ENCODE data around the gene SLC24A4. TPM values are rescaled to one million over a fixed set of nuclear protein-coding genes. Genes with fewer than 3 reads are reported as not detected.

SLC24A4 gene
- total and polyA plus RNA-seq, 2 donors (not counting 3 experiments of a cell fraction or from before 2014, with no cell fraction given) = 0.07 to 0.08 TPM

DNA sequence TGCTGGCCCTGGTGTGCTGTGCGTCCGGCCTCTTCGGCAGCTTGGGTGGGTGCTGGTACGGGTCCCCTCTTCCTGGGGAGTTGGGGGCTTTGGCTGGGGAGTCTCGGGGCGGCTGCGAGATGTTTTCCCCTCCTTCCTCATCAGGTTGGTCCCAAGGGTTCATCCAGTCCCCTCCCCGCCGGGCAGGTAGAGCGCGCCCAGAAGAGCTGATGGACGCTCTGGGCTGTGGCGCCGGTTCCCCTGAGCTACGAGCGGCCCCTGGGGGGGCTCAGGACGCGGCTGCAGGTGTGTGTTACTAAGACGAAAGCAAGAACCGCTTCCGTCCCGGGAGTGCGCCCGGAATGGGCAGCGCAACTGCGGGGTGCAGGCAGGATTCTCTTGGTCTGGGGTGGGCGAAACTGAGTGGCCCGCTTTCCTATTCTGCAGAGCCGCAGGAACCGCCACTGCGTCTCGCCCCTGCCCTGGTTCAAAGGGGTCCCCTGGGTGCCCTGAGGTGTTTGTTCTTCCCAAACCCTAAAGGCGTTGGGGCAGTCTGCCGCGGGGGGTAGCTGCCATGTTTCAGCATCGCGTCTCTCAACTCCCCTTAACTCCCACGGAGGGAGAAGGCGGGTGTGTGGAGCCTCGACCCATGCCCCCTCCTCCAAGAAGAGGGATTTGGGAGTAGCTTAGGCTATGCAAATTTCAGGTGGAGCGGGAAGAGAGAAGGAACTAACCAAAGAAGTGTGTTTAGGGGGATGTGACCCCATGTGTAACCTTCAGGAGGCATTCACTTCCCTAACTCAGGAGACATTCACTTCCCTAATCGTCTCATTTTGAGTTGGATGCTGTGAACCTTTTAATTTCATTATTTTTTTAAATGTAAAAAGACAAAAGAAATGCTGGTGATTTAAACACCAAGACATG is 1.2 kb downstream of the SLC24A4 start:
- H3K27ac ChIP-seq (ENCODE audit: insufficient read depth, low read depth, low read length) = no peak overlapping the region
- no peaks in the 10 kb centered on the region for H4K20me1 ChIP-seq (replicated peaks; ENCODE audit: control insufficient read depth, extremely low read depth, insufficient read depth, low read length)
- H2AFZ ChIP-seq (ENCODE audit: low read depth, low read length) = no peak overlapping the region
- ChIA-PET POLR2A (no interaction called here), CTCF (no interaction called here)
- no peaks in the 10 kb centered on the region for H3K4me1 ChIP-seq (ENCODE audit: control insufficient read depth, extremely low read depth, insufficient read depth, low read length)
- no peaks in the 10 kb centered on the region for H3K36me3 ChIP-seq (ENCODE audit: control insufficient read depth in 2 of 2, extremely low read depth in 1 of 2, insufficient read depth in 2 of 2, low read length in 2 of 2)
- no peak for FAIRE-seq
- intact Hi-C loops (cut with micrococcal nuclease) (loop anchor here (10.0 kb wide), 1 partner anchor 361 kb away; no protein-coding TSS in a partner anchor), dilution Hi-C loops (cut with MboI; ENCODE audit: extremely low pct_ligation_motif_present, low sequenced_read_pairs) (no loop called here)
- H3K9ac ChIP-seq (replicated peaks; ENCODE audit: extremely low read depth, insufficient read depth, low read length) = no peak overlapping the region
- peaks cover 40 to 41% of the 10 kb centered on the region in 2 experiments for H3K27me3 ChIP-seq (ENCODE audit: control insufficient read depth in 2 of 2, insufficient read depth in 2 of 2, low read length in 2 of 2)
- H3K4me3 ChIP-seq (replicated peaks in 1 of 3; ENCODE audit: insufficient read depth in 1 of 3, low read depth in 1 of 3, low read length in 3 of 3) = no peak overlapping the region
- no peaks in the 10 kb centered on the region for H3K9me3 ChIP-seq (replicated peaks; ENCODE audit: control insufficient read depth, insufficient read depth, low read length)
- no peaks in the 10 kb centered on the region for H3K9me1 ChIP-seq (replicated peaks; ENCODE audit: control insufficient read depth, extremely low read depth, insufficient read depth, low read length)
- H3K79me2 ChIP-seq (ENCODE audit: control insufficient read depth, insufficient read depth, low read length) = no peaks in the 10 kb centered on the region
- no TSS peak for BruUV-seq (replicated peaks)
- no peak for DNase-seq (ENCODE audit: low read depth, low spot score)
- TF ChIP-seq CTCF (IDR thresholded peaks at IDR 0.05; ENCODE audit: extremely low read depth in 1 of 2, insufficient read depth in 1 of 2, low read depth in 1 of 2, low read length in 2 of 2) = no peak
- no peak for TF ChIP-seq JUN (IDR thresholded peaks at IDR 0.05; ENCODE audit: borderline replicate concordance, insufficient read depth, insufficient read length, low read depth)
- TF ChIP-seq POLR2AphosphoS5 (IDR thresholded peaks at IDR 0.05; ENCODE audit: insufficient read depth, low read depth, low read length) = no peak
- TF ChIP-seq EZH2 (IDR thresholded peaks at IDR 0.05; ENCODE audit: borderline replicate concordance, low read depth, low read length, severe bottlenecking) = no peak
- TF ChIP-seq GATA2 (IDR thresholded peaks at IDR 0.05; ENCODE audit: insufficient read depth, insufficient read length, low read depth, low read length) = no peak
- no peak for TF ChIP-seq MYC (IDR thresholded peaks at IDR 0.05; ENCODE audit: low read depth, low read length)
- TF ChIP-seq POLR2A (IDR thresholded peaks at IDR 0.05; ENCODE audit: low read depth, low read length) = no peak
- TF ChIP-seq FOS (IDR thresholded peaks at IDR 0.05; ENCODE audit: borderline replicate concordance, insufficient read depth, low read length) = no peak
- TF ChIP-seq MAX (IDR thresholded peaks at IDR 0.05; ENCODE audit: insufficient read depth, insufficient read length) = no peak
- H3K4me2 ChIP-seq (ENCODE audit: insufficient read depth, low read length) = no peak overlapping the region

All from endothelial cell of umbilical vein (primary cell).